Uterus (tissue), 4 donors: ENCODE measurements around the gene CDCP2. TPM values are rescaled to one million over a fixed set of nuclear protein-coding genes. Genes with fewer than 3 reads are reported as not detected.

Experiments
- DNase-seq, 2 donors: peaks; one replicate each; pipeline ENCODE4 v3.0.0-alpha.2; 2019 to 2020
- H3K27ac ChIP-seq, 2 donors: fragments of 200-600 bp; sonication (generic); 1 replicate in 1 of 2; 2 replicates in 1 of 2; pipeline ENCODE4 v1.5.1; 2016 to 2018
- H3K27me3 ChIP-seq, 2 donors: fragments of 200-600 bp; sonication (generic); one replicate each; pipeline ENCODE4 v1.5.1; 2018 to 2019; ENCODE audit warnings: control low read depth in 1 of 2
- H3K36me3 ChIP-seq, 2 donors: fragments of 200-600 bp; sonication (generic); one replicate each; pipeline ENCODE4 v1.5.1; 2019; ENCODE audit warnings: control low read depth in 1 of 2
- H3K4me1 ChIP-seq, 2 donors: fragments of 200-600 bp; sonication (generic); one replicate each; pipeline ENCODE4 v1.5.1; 2018 to 2019; ENCODE audit warnings: control low read depth in 1 of 2
- H3K4me3 ChIP-seq, 2 donors: fragments of 200-600 bp; sonication (generic); 1 replicate in 1 of 2; 2 replicates in 1 of 2; pipeline ENCODE4 v1.5.1; 2018 to 2019; ENCODE audit warnings: mild to moderate bottlenecking in 1 of 2
- H3K9me3 ChIP-seq, 2 donors: fragments of 200-600 bp; sonication (generic); one replicate each; pipeline ENCODE4 v1.5.1; 2019; ENCODE audit warnings: control low read depth in 1 of 2
- CTCF ChIP-seq, 4 experiments: fragments of 200-600 bp in 2 of 4; fragments of 450-650 bp in 2 of 4; sonication (generic) in 2 of 4; IDR thresholded peaks; one replicate each; pipeline ENCODE4 v1.5.1; 2016 to 2019; ENCODE audit warnings: antibody characterized with exemption in 4 of 4, mild to moderate bottlenecking in 2 of 4, moderate library complexity in 1 of 4
- POLR2A ChIP-seq, 2 donors: fragments of 450-650 bp; IDR thresholded peaks; one replicate each; pipeline ENCODE4 v1.6.1; 2016; ENCODE audit warnings: antibody characterized with exemption in 2 of 2, mild to moderate bottlenecking in 1 of 2, moderate library complexity in 1 of 2
- intact Hi-C: fragments of 100-400 bp; cut with DNase I; formaldehyde crosslinking; loops from one replicate; pipeline ENCODE4 v1.15.1; 2023; ENCODE audit warnings: low total_unique reads
- total RNA-seq, 4 donors: library from RNA; depleted of rRNA in 3 of 4; stranded (reverse); fragments of >200 nt in 3 of 4; gene quantifications; one replicate each; pipeline versions ENCODE4 v1.1.0 to v1.2.4, GENCODE V29; 2014 to 2023
- donor health status: DM: yes; HTN: yes; CAD: no.

The CDCP2 gene
- total RNA-seq, 4 donors from 2014 or later, result 0.18 to 0.28 TPM; not detected in 2

- TF ChIP-seq POLR2A (IDR thresholded peaks at IDR 0.05), result no peak
- no peak for TF ChIP-seq CTCF (IDR thresholded peaks at IDR 0.05)
- Histone ChIP-seq H3K4me1 (peaks cover 0 to 4% of the 10 kb centered on the region in 2 donors), H3K36me3 (no peaks in the 10 kb centered on the region), H3K27me3 (no peaks in the 10 kb centered on the region), H3K4me3 (no peak overlapping the region), H3K9me3 (no peaks in the 10 kb centered on the region), H3K27ac (no peak overlapping the region)
- intact Hi-C loops, result no loop called here
- no peak for DNase-seq
Measured at GRCh38 chr1:54117815-54118563, 34.8 kb downstream of the CDCP2 start.

DNA sequence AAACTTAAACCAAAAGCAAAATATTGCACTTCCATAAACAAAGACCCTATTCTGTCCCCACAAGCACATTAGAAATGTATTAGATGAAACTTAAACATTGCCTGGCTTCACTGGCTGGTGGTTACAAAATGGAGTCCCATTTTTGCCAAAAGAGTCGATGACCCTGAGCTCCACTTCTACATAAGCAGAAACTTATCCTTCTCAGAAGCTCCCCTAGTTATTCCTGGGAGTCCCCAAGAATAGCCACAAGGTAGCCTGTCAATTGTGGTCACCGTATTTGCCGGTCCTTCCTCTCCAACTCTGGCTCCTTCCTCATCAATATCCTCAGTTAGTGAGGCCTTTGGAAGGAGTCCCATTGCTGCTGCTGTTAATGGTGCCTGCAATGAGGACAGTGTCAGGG lies 37.3 kb downstream of the CDCP2 start:
- no peaks in the 10 kb centered on the region for H3K9me3 ChIP-seq
- no peak overlapping the region for H3K4me3 ChIP-seq
- H3K27ac ChIP-seq, result no peak overlapping the region
- TF ChIP-seq POLR2A (IDR thresholded peaks at IDR 0.05) (no peak), CTCF (IDR thresholded peaks at IDR 0.05) (no peak)
- H3K27me3 ChIP-seq, result no peaks in the 10 kb centered on the region
- no peaks in the 10 kb centered on the region for H3K36me3 ChIP-seq
- H3K4me1 ChIP-seq, result peaks cover 0 to 4% of the 10 kb centered on the region in 2 donors
- intact Hi-C loops, result no loop called here
- no peak for DNase-seq

GRCh38 chr1:54114955-54115354 lies 37.8 kb downstream of the CDCP2 start:
- TF ChIP-seq CTCF (IDR thresholded peaks at IDR 0.05) (no peak), POLR2A (IDR thresholded peaks at IDR 0.05) (no peak)
- H3K4me1 ChIP-seq, result peaks cover 0 to 4% of the 10 kb centered on the region in 2 donors
- intact Hi-C loops, result no loop called here

GRCh38 chr1:54114001-54114400 lies 38.8 kb downstream of the CDCP2 start:
- DNase-seq, result no peak
- peaks cover 0 to 4% of the 10 kb centered on the region in 2 donors for H3K4me1 ChIP-seq
- no peaks in the 10 kb centered on the region for H3K9me3 ChIP-seq
- no peaks in the 10 kb centered on the region for H3K36me3 ChIP-seq
- TF ChIP-seq CTCF (IDR thresholded peaks at IDR 0.05), result no peak
- no peak for TF ChIP-seq POLR2A (IDR thresholded peaks at IDR 0.05)
- no peaks in the 10 kb centered on the region for H3K27me3 ChIP-seq
- H3K4me3 ChIP-seq, result no peak overlapping the region
- intact Hi-C loops, result no loop called here
- no peak overlapping the region for H3K27ac ChIP-seq

More at GRCh38 chr1:54114955-54115354, 37.8 kb downstream of the CDCP2 start:
- Histone ChIP-seq H3K27me3 (no peaks in the 10 kb centered on the region), H3K9me3 (no peaks in the 10 kb centered on the region), H3K4me3 (no peak overlapping the region), H3K27ac (no peak overlapping the region), H3K36me3 (no peaks in the 10 kb centered on the region)
- no peak for DNase-seq

- Histone ChIP-seq H3K9me3 (no peaks in the 10 kb centered on the region), H3K4me1 (peaks cover 0 to 4% of the 10 kb centered on the region in 2 donors), H3K4me3 (no peak overlapping the region), H3K27ac (no peak overlapping the region), H3K36me3 (no peaks in the 10 kb centered on the region), H3K27me3 (no peaks in the 10 kb centered on the region)
- intact Hi-C loops, result no loop called here
- TF ChIP-seq CTCF (IDR thresholded peaks at IDR 0.05), result no peak
- TF ChIP-seq POLR2A (IDR thresholded peaks at IDR 0.05), result no peak
- no peak for DNase-seq
Measured at GRCh38 chr1:54112705-54113368, 40.0 kb downstream of the CDCP2 start.
